Ascending aorta (tissue), 2 donors: ENCODE results near the gene IQCH. TPM values are rescaled to one million over a fixed set of nuclear protein-coding genes. Genes with fewer than 3 reads are reported as not detected.

ENCODE experiments used
- DNase-seq, 2 donors: peaks; one replicate each; pipeline ENCODE4 v3.0.0-alpha.2; 2019; ENCODE audit warnings: low spot score in 2 of 2
- H3K27ac ChIP-seq, 2 donors: fragments of 200-600 bp; sonication (generic); one replicate each; pipeline ENCODE4 v1.5.1; 2016 to 2017; ENCODE audit warnings: mild to moderate bottlenecking in 1 of 2
- H3K27me3 ChIP-seq: fragments of 200-600 bp; sonication (generic); one replicate; pipeline ENCODE4 v1.5.1; 2017
- H3K36me3 ChIP-seq, 2 donors: fragments of 200-600 bp; sonication (generic); one replicate each; pipeline ENCODE4 v1.5.1; 2016
- H3K4me1 ChIP-seq, 2 donors: fragments of 200-600 bp; sonication (generic); one replicate each; pipeline ENCODE4 v1.5.1; 2016 to 2017; ENCODE audit warnings: mild to moderate bottlenecking in 1 of 2
- H3K4me3 ChIP-seq, 2 donors: fragments of 200-600 bp; sonication (generic); one replicate each; pipeline ENCODE4 v1.5.1; 2016 to 2017; ENCODE audit warnings: mild to moderate bottlenecking in 1 of 2
- H3K9me3 ChIP-seq, 2 donors: fragments of 200-600 bp; sonication (generic); one replicate each; pipeline ENCODE4 v1.5.1; 2016
- CTCF ChIP-seq, 3 experiments: fragments of 200-600 bp in 2 of 3; fragments of 450-650 bp in 1 of 3; sonication (generic) in 2 of 3; IDR thresholded peaks; one replicate each; pipeline ENCODE4 v1.5.1; 2016 to 2019; ENCODE audit warnings: antibody characterized with exemption in 3 of 3, mild to moderate bottlenecking in 1 of 3, moderate library complexity in 1 of 3
- intact Hi-C: fragments of 100-400 bp; cut with DNase I; formaldehyde crosslinking; loops from one replicate; pipeline ENCODE4 v1.15.1; 2023
- total RNA-seq: library from RNA; depleted of rRNA; stranded (reverse); fragments of >200 nt; gene quantifications from one replicate; pipeline ENCODE4 v1.1.0, GENCODE V29; 2016

The IQCH gene
- total RNA-seq, 1 donor from 2014 or later: not detected

GRCh38 chr15:67335026-67335425 lies 80.4 kb downstream of the IQCH start:
- Histone ChIP-seq H3K4me3 (no peak overlapping the region), H3K36me3 (no peaks in the 10 kb centered on the region), H3K27ac (no peak overlapping the region), H3K4me1 (no peaks in the 10 kb centered on the region), H3K9me3 (no peaks in the 10 kb centered on the region), H3K27me3 (no peaks in the 10 kb centered on the region)
- no peak for DNase-seq
- no peak for TF ChIP-seq CTCF (IDR thresholded peaks at IDR 0.05)
- intact Hi-C loops: no loop called here

- DNase-seq: no peak
- Histone ChIP-seq H3K9me3 (no peaks in the 10 kb centered on the region), H3K27ac (no peak overlapping the region), H3K27me3 (no peaks in the 10 kb centered on the region), H3K4me1 (no peaks in the 10 kb centered on the region), H3K36me3 (no peaks in the 10 kb centered on the region), H3K4me3 (no peak overlapping the region)
- TF ChIP-seq CTCF (IDR thresholded peaks at IDR 0.05): no peak
- intact Hi-C loops: no loop called here
Observed at GRCh38 chr15:67335534-67336222, 81.1 kb downstream of the IQCH start.

- Histone ChIP-seq H3K36me3 (no peaks in the 10 kb centered on the region), H3K27me3 (no peaks in the 10 kb centered on the region), H3K9me3 (no peaks in the 10 kb centered on the region), H3K4me1 (no peaks in the 10 kb centered on the region), H3K27ac (no peak overlapping the region), H3K4me3 (no peak overlapping the region)
- TF ChIP-seq CTCF (IDR thresholded peaks at IDR 0.05): no peak
- no peak for DNase-seq
- intact Hi-C loops: no loop called here
Observed at GRCh38 chr15:67340630-67341029, 86.0 kb downstream of the IQCH start.

GRCh38 chr15:67341539-67341938 lies 87.0 kb downstream of the IQCH start:
- H3K27me3 ChIP-seq: no peaks in the 10 kb centered on the region
- no peaks in the 10 kb centered on the region for H3K36me3 ChIP-seq
- no peaks in the 10 kb centered on the region for H3K4me1 ChIP-seq
- no peak overlapping the region for H3K4me3 ChIP-seq
- TF ChIP-seq CTCF (IDR thresholded peaks at IDR 0.05): no peak
- no peak for DNase-seq
- peaks cover 0 to 3% of the 10 kb centered on the region in 2 donors for H3K9me3 ChIP-seq
- no peak overlapping the region for H3K27ac ChIP-seq
- intact Hi-C loops: no loop called here

GRCh38 chr15:67343206-67343605 lies 88.6 kb downstream of the IQCH start:
- H3K9me3 ChIP-seq: peaks cover 3 to 6% of the 10 kb centered on the region in 2 donors
- no peak for TF ChIP-seq CTCF (IDR thresholded peaks at IDR 0.05)
- H3K4me1 ChIP-seq: no peaks in the 10 kb centered on the region

GRCh38 chr15:67349634-67350033 lies 95.0 kb downstream of the IQCH start:
- H3K4me3 ChIP-seq: no peak overlapping the region
- no peaks in the 10 kb centered on the region for H3K36me3 ChIP-seq
- no peak for DNase-seq
- H3K27me3 ChIP-seq: no peaks in the 10 kb centered on the region
- intact Hi-C loops: no loop called here
- H3K4me1 ChIP-seq: no peaks in the 10 kb centered on the region
- H3K9me3 ChIP-seq: peaks cover 6 to 27% of the 10 kb centered on the region in 2 donors
- H3K27ac ChIP-seq: no peak overlapping the region
- TF ChIP-seq CTCF (IDR thresholded peaks at IDR 0.05): no peak

More at GRCh38 chr15:67343206-67343605, 88.6 kb downstream of the IQCH start:
- Histone ChIP-seq H3K4me3 (no peak overlapping the region), H3K27ac (no peak overlapping the region), H3K36me3 (no peaks in the 10 kb centered on the region), H3K27me3 (no peaks in the 10 kb centered on the region)
- DNase-seq: no peak
- intact Hi-C loops: no loop called here
